Body of pancreas (tissue), 4 donors: Measurements from ENCODE around the gene IGSF9. TPM values are rescaled to one million over a fixed set of nuclear protein-coding genes. Genes with fewer than 3 reads are reported as not detected.

Source experiments
- ATAC-seq: fragments of 150-250 bp; one replicate; pipeline ENCODE4 v1.9.1; 2016
- DNase-seq, 4 donors: peaks; one replicate each; pipeline ENCODE4 v3.0.0-alpha.2; 2019
- H3K27ac ChIP-seq, 4 donors: fragments of 200-600 bp; sonication (generic); 1 replicate in 3 of 4; 2 replicates in 1 of 4; pipeline versions ENCODE4 v1.5.1 to v1.6.1; 2016 to 2019; ENCODE audit warnings: mild to moderate bottlenecking in 1 of 4, mixed read lengths in 1 of 4, moderate library complexity in 1 of 4
- H3K27me3 ChIP-seq, 2 donors: fragments of 200-600 bp; sonication (generic); one replicate each; pipeline ENCODE4 v1.6.0; 2016; ENCODE audit warnings: mild to moderate bottlenecking in 1 of 2
- H3K36me3 ChIP-seq, 2 donors: fragments of 200-600 bp; sonication (generic); replicated peaks in 1 of 2; 2 replicates each; pipeline ENCODE4 v1.5.1; 2016; ENCODE audit warnings: low read depth in 2 of 2; ENCODE audit not compliant: insufficient read depth in 1 of 2
- H3K4me1 ChIP-seq: fragments of 200-600 bp; sonication (generic); one replicate; pipeline ENCODE4 v1.6.0; 2016
- H3K4me3 ChIP-seq, 2 donors: fragments of 200-600 bp; sonication (generic); 1 replicate in 1 of 2; 2 replicates in 1 of 2; pipeline ENCODE4 v1.5.1; 2016 to 2019
- H3K9me3 ChIP-seq, 3 donors: fragments of 200-600 bp; sonication (generic); 1 replicate in 2 of 3; 2 replicates in 1 of 3; pipeline ENCODE4 v1.5.1; 2016
- CTCF ChIP-seq, 7 experiments: fragments of 450-650 bp in 4 of 7; fragments of 200-600 bp in 3 of 7; sonication (generic) in 3 of 7; IDR thresholded peaks; one replicate each; pipeline ENCODE4 v1.5.1; 2016 to 2019; ENCODE audit warnings: antibody characterized with exemption in 7 of 7
- POLR2A ChIP-seq, 3 donors: fragments of 450-650 bp; IDR thresholded peaks; one replicate each; pipeline ENCODE4 v1.6.1; 2016; ENCODE audit warnings: antibody characterized with exemption in 3 of 3, mild to moderate bottlenecking in 2 of 3
- WGBS, 2 donors: methylation state at CpG; one replicate each; pipeline ENCODE4 v1.1.5; 2017; 5-methylcytosine and 5-hydroxymethylcytosine counted together
- intact Hi-C: fragments of 100-400 bp; cut with DNase I; formaldehyde crosslinking; loops from one replicate; pipeline ENCODE4 v1.15.1; 2023
- total RNA-seq, 2 donors: library from RNA; depleted of rRNA; stranded (reverse); fragments of >200 nt; gene quantifications; one replicate each; pipeline ENCODE4 v1.1.0, GENCODE V29; 2016

The IGSF9 gene
- total RNA-seq, 2 donors from 2014 or later: 2.3 to 4.9 TPM

GRCh38 chr1:159955456-159955855 lies 10.0 kb upstream of the IGSF9 start:
- DNase-seq: no peak
- WGBS, 2 donors: 80 to 89% methylated on average over 3 of the region's 3 CpGs
- TF ChIP-seq CTCF (IDR thresholded peaks at IDR 0.05) (no peak), POLR2A (IDR thresholded peaks at IDR 0.05) (no peak)
- Histone ChIP-seq H3K9me3 (no peaks in the 10 kb centered on the region), H3K27me3 (no peaks in the 10 kb centered on the region), H3K36me3 (no peaks in the 10 kb centered on the region), H3K4me3 (no peak overlapping the region), H3K4me1 (peaks cover 18% of the 10 kb centered on the region), H3K27ac (no peak overlapping the region)
- no peak for ATAC-seq
- intact Hi-C loops: no loop called here

- 69 to 74% methylated on average over 10 to 11 of the region's 11 CpGs for WGBS, 2 donors
- no peaks in the 10 kb centered on the region for H3K36me3 ChIP-seq
- H3K4me1 ChIP-seq: peaks cover 16% of the 10 kb centered on the region
- no peak within 1 kb of the TSS for H3K4me3 ChIP-seq
- intact Hi-C loops: no loop called here
- DNase-seq (no peak), ATAC-seq (no peak)
- H3K27me3 ChIP-seq: no peaks in the 10 kb centered on the region
- no peak for TF ChIP-seq CTCF (IDR thresholded peaks at IDR 0.05)
- TF ChIP-seq POLR2A (IDR thresholded peaks at IDR 0.05): no peak
- H3K9me3 ChIP-seq: no peaks in the 10 kb centered on the region
- H3K27ac ChIP-seq: no peak within 1 kb of the TSS
Measured at GRCh38 chr1:159953536-159954515, 8.4 kb upstream of the IGSF9 start, which contains the start of gene SLAMF9. Gene SLAMF9 (minus strand): TSS chr1:159954237. CDS start chr1:159954137, 100 bp downstream.

GRCh38 chr1:159952932-159953331 lies 7.5 kb upstream of the IGSF9 start:
- DNase-seq (no peak), ATAC-seq (no peak)
- no peak for TF ChIP-seq CTCF (IDR thresholded peaks at IDR 0.05)
- no peak for TF ChIP-seq POLR2A (IDR thresholded peaks at IDR 0.05)
- Histone ChIP-seq H3K4me3 (no peak overlapping the region), H3K27ac (no peak overlapping the region), H3K9me3 (no peaks in the 10 kb centered on the region), H3K36me3 (no peaks in the 10 kb centered on the region), H3K27me3 (no peaks in the 10 kb centered on the region), H3K4me1 (peaks cover 8% of the 10 kb centered on the region)
- 72 to 78% methylated on average over 5 of the region's 5 CpGs for WGBS, 2 donors
- intact Hi-C loops: no loop called here

- Histone ChIP-seq H3K4me3 (no peak overlapping the region), H3K27ac (no peak overlapping the region), H3K4me1 (peaks cover 8% of the 10 kb centered on the region), H3K9me3 (no peaks in the 10 kb centered on the region), H3K27me3 (no peaks in the 10 kb centered on the region), H3K36me3 (no peaks in the 10 kb centered on the region)
- no peak for ATAC-seq
- WGBS, 2 donors: 69 to 79% methylated on average over 1 of the region's 1 CpG
- intact Hi-C loops: no loop called here
- no peak for DNase-seq
- TF ChIP-seq CTCF (IDR thresholded peaks at IDR 0.05) (no peak), POLR2A (IDR thresholded peaks at IDR 0.05) (no peak)
Measured at GRCh38 chr1:159951551-159951950, 6.1 kb upstream of the IGSF9 start.
